Stimulated activated CD4-positive, alpha-beta T cell treated with anti-CD3 and anti-CD28 coated beads, Interleukin-4, amount 100 ng/mL, for 48 hours (primary cell): ENCODE results near the gene AAMP.
A peak's percentile ranks its signal among the peaks of the same experiment; 100 is the strongest.
"Not testable (repeated sequence)": the region's sequence is repeated elsewhere in the genome, so short reads cannot be mapped to it uniquely, and the experiment has no call there.

Source experiments
- DNase-seq, 2 donors: peaks; one replicate each; pipeline ENCODE4 v3.0.0-alpha.2; 2020; ENCODE audit warnings: low read depth in 2 of 2

The AAMP gene

DNA sequence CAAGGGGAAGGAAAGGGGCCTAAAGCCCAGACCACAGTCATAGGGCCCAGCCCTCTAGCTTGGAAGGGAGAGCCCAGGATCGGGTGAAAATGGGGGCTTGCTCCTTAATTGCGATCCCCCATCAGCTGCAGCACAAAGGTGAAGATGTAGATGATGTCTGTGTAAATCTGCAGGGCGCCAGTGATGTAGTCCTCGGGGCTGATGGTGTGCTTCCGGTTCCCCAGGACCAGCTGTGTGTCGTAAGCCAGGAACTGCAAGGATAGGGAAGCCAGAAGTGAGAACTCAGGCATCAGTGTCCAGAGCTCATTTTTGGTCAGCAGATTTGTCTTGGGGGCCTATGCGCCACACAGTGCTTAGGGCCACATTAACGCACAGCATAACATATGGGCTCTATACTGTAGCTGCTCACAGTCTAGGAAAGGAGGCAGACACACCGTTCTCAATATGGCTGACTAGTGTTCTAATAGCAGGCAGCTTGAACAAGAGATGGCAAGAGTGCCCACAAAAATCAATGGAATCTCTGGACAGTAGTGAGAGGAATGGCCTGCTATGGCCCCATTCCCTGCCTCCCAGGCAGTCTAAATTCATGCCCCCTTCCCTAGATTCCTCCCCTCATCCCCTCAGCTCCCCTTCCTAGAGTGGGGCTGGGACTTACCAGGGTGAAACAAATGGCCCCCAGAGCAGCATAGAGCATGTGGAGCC lies 5.6 kb upstream of the AAMP start:
- DNase-seq = no peak

GRCh38 chr2:218274586-218274985 lies 4.6 kb upstream of the AAMP start:
- no peak for DNase-seq

DNA sequence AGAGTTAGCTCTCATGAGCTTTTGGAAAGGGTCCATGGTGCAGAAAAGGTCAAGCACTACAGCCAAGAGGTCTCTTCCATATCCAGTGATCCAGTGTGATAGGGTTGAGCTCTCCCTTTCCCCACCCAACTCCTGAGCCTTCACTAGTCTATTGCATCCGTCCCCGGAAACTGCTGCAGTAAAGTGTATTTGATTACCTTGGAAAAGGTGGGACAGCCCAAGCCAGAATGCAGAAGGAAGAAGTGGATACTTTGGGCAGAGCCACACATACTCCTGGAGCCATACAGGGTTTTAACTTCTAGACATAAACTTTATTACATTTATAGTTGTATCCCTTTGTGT lies 3.9 kb upstream of the AAMP start:
- DNase-seq = no peak

DNA sequence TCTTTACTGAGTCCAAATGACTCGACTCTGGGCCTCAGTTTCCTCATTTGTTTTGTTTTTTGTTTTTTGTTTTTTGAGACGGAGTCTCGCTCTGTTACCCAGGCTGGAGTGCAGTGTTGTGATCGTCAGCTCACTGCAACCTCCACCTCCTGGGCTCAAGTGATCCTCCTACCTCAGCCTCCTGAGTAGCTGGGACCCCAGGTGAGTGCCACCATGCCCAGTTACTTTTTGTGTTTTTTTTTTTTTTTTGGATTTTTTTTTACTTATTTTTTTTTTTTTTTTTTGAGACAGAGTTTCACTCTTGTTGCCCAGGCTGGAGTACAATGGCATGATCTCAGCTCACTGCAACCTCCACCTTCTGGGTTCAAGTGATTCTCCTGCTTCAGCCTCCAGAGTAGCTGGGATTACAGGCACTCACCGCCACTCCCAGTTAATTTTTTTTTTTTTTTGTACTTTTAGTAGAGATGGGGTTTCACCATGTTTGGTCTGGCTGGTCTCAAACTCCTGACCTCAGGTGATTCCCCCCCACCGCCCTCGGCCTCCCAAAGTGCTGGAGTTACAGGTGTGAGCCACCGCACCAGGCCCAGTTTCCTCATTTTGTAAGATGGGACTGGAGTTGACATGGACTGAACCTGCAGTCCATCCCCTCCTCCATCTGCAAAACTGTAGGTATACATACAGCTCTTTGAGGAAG lies 3.4 kb upstream of the AAMP start:
- DNase-seq = not testable (repeated sequence)

GRCh38 chr2:218272531-218273212 lies 2.7 kb upstream of the AAMP start:
- DNase-seq = peak; percentile 64 to 68

DNA sequence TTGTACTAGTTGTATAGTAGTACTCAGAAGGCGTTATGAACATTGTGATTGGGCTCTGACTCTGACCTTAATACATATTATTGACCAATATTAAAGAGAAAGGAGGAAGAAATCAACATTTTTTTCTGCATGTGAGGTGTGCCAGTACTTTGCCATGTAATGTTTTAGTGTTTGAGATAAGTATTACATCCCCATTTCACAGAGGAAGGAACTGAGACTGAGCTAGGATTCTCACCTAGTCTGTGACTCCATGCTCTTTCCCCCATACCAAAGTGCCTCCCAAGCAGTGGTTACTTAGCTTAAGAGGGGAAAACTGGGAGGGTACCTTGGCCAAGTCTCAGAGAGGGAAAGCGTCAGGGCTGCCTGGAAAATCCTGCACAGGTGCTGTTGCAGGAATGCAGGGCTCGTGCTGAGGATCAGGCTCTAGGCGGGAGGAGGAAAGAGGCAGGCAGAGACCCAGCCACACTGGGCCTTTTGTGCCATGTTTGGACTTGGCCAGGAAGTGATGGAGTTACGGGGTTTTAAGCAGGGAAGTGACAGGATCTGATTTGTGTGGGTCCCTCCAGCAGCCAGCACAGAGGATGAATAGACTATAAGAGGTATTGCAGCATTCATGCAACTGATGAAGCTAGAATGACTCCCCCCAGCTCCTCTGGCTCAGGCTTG lies 2.1 kb upstream of the AAMP start:
- no peak for DNase-seq

DNA sequence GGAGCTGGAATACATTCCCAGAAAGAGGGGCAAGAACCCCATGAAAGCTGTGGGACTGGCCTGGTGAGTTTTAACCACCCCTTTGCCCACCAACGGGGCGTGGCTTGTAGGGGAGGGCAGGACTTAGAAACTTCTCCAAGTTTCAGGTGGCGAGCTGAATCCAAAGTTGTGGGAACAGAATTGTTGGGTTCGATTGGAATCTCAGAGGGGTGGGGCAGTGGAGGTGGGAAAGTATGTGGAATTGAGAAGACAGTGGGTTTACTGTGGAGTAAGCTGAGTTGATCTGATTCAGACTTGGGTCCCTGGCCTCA lies 1.5 kb upstream of the AAMP start:
- DNase-seq = no peak

DNA sequence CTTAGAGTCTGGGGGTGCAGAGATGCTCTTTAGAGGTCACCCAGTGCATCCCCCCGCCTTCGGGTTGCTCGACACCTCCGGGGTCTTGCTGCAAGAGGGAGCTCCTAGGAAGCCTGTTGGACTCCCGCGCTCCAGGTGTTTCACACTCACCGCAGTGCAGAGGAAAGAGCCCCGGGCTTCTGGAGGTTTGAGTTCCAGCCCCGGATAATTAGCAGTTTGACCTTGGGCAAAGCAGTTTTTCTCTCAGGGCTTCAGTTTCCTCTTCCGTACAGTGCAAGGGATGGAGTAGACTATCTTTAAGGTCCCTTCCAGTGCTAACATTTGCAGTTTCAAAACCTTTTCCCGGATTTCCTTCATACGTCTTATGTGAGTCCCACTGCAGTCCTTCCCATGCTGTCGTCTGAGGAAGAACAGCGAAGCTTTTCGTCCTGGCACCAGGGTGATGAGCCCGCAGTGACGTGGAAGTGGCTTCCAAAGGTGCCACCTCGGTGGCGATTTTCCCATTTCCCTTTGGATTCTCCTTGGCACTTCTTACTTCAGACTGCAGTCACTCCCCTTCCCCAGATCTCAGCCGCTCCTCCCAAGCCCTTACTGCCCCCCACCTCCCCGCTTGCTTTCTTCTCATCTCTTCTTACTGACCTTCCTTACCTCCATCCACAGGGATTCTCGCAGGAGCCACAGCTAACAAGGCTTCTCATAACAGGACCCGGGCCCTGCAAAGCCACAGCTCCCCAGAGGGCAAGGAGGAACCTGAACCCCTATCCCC lies 967 bp upstream of the AAMP start:
- DNase-seq = no peak

DNA sequence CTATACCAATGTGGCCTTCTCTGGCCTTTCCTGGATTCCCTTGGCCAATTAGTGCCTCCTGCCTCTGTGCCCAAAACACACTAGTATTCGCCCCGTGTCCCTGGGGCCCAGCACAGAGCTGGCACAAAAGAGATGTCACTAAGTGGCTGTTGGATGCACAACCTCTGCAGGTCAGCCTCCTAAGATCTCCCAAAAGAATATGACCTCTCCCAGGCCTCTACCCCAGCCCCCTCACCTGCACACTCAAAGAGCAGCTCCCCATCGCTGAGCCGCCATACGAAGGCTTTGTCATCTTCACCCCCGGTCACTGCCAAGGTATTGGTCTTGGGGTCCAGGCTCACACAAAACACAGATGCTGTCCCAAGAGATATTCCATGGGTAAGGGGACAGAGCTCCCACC lies 2.7 kb downstream of the AAMP start:
- no peak for DNase-seq

GRCh38 chr2:218266316-218266979 lies 3.5 kb downstream of the AAMP start:
- no peak for DNase-seq

GRCh38 chr2:218265626-218266025 lies 4.3 kb downstream of the AAMP start:
- no peak for DNase-seq

- no peak for DNase-seq
These were observed 5.0 kb downstream of the AAMP start for GRCh38 chr2:218264773-218265561.

DNA sequence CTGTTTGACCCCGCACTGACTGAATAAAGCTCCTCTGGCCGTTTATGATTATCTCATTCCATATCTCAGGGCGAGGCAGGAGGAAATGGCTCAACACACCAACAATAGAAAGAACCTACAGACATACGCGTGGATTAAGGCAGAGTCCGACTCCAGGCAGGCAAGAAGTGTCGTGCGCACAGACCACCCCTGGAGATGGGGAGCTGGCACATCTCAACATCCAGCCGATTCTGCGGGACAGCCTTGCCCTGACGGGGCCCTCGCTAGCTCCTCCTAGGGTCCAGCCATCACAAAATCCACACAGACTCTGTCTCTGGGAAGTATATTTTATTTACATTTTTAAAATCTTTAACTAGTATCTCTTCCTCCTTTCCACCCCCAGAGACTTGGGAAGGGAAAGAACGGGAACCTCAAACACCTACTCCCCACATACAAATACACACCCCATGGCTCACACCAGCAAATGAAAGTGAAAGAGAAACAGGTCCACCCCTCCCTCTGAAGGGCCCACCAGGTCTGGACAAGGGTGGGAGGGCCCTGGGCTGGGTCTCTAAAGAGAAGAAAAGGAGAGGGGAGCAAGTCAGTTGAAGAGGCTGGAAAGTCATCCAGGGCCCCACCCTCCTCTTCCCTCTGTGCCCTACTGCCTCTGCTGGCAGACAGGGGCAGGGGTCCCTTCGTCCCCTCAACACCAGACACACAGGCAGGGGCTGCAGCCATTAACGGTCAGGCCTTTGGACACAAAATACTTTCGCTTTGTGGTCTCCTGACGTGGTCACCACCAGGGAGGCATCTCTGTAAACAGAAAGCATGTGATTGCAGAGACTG lies 5.9 kb downstream of the AAMP start:
- no peak for DNase-seq

DNA sequence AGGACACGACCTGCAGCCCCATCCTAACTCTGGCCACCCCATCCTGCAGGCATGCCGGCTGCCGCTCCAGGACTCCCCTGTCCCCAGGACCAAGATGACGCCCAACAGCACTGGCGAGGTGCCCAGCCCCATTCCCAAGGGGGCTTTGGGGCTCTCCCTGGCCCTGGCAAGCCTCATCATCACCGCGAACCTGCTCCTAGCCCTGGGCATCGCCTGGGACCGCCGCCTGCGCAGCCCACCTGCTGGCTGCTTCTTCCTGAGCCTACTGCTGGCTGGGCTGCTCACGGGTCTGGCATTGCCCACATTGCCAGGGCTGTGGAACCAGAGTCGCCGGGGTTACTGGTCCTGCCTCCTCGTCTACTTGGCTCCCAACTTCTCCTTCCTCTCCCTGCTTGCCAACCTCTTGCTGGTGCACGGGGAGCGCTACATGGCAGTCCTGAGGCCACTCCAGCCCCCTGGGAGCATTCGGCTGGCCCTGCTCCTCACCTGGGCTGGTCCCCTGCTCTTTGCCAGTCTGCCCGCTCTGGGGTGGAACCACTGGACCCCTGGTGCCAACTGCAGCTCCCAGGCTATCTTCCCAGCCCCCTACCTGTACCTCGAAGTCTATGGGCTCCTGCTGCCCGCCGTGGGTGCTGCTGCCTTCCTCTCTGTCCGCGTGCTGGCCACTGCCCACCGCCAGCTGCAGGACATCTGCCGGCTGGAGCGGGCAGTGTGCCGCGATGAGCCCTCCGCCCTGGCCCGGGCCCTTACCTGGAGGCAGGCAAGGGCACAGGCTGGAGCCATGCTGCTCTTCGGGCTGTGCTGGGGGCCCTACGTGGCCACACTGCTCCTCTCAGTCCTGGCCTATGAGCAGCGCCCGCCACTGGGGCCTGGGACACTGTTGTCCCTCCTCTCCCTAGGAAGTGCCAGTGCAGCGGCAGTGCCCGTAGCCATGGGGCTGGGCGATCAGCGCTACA lies 7.0 kb downstream of the AAMP start:
- DNase-seq = no peak

DNA sequence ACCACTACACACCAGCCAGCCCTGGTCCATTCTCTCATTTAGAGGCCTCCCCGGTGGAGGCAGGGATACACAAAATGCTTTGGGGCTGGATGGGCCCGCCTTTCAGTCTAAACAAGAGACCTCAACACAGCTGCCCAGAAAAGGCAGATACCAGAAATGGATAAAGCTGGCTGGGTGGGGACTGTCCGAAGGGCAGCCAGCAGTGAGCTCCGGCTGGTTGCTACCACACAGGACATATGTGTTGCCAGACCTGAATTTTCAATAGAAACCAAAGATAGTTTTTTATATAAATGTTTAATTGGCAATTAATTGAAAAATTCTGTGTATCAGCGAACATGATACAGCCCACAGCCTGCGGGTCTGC lies 7.7 kb downstream of the AAMP start:
- DNase-seq = no peak

- DNase-seq = no peak
These were observed 8.3 kb downstream of the AAMP start for GRCh38 chr2:218261423-218262236.

DNA sequence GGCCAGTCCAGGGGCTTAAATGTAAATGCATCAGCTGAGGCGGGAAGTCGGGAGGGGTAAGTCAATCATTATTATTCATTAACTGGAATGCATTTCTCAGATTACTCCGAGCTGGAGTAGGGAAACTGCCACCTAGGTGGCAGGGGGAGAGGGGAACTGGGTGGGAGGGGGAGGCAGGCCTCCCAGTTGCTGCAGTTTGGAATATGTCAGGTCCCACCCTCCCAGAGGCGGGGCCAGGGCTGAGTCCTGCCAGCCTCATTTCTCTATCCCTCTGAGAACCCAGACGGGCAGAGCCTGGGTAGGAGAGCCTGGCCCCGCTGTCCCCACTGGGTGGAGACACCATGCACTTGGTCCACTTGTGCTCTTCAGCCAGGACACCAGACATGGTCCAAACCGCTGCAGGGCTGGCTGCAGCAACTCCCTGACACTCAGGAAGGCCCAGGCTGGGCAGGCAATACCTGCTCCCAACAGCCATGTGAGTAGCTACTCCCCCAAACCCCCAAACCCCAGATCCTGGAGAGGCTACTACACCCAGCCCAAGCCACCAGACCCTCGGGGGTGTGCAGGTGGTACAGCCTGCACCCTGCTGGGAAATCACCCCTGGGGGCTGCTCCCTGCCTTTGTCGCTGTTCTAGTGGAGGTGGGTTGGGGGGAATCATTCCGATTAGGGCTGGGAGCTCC lies 9.1 kb downstream of the AAMP start, which contains the start of gene GPBAR1:
TSS of gene GPBAR1 (plus strand) at position 274 of the 681 bp plus-strand sequence. CDS start 1,710 bp downstream, outside the sequence.
- DNase-seq = no peak
